Measurements from ENCODE around the gene STEAP1.
A peak's percentile ranks its signal among the peaks of the same experiment; 100 is the strongest.

STEAP1 gene

DNA sequence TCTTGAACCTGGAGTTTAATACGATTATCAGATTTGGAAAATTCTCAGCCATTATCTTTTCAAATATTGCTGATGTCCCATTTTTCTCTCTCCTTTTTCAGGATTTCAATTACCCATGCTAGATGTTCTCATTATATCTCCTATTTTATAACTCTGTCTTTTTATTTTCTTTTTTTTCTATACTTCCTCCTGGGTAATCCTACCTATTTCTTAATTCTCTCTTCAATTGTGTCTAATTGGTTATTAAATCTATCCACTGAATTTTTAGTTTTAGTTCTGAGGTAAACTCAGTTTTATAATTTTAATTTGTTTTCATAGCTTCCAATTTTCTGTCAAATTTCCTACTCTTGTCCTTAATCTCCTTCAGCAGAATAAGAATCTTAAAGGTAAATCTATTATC, 15.6 kb downstream of the STEAP1 start:
- no peaks in the 10 kb centered on the region for H3K79me2 ChIP-seq (ENCODE audit: low read length)
- H3K4me2 ChIP-seq (ENCODE audit: low read length) = no peak overlapping the region
- peaks cover 12% of the 10 kb centered on the region for H3K9me3 ChIP-seq (ENCODE audit: insufficient read depth, low read length)
- no peak overlapping the region for H3K9ac ChIP-seq (ENCODE audit: low read length)
- H3K4me1 ChIP-seq (ENCODE audit: low read length) = peaks cover 14% of the 10 kb centered on the region
- no peaks in the 10 kb centered on the region for H3K27me3 ChIP-seq (ENCODE audit: low read depth, low read length)
- TF ChIP-seq EZH2phosphoT487 (IDR thresholded peaks at IDR 0.05; ENCODE audit: low read depth) = no peak
- TF ChIP-seq, protein P1, sequence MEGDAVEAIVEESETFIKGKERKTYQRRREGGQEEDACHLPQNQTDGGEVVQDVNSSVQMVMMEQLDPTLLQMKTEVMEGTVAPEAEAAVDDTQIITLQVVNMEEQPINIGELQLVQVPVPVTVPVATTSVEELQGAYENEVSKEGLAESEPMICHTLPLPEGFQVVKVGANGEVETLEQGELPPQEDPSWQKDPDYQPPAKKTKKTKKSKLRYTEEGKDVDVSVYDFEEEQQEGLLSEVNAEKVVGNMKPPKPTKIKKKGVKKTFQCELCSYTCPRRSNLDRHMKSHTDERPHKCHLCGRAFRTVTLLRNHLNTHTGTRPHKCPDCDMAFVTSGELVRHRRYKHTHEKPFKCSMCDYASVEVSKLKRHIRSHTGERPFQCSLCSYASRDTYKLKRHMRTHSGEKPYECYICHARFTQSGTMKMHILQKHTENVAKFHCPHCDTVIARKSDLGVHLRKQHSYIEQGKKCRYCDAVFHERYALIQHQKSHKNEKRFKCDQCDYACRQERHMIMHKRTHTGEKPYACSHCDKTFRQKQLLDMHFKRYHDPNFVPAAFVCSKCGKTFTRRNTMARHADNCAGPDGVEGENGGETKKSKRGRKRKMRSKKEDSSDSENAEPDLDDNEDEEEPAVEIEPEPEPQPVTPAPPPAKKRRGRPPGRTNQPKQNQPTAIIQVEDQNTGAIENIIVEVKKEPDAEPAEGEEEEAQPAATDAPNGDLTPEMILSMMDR (IDR thresholded peaks at IDR 0.05; ENCODE audit: low read depth, low read length) = no peak
- no peaks in the 10 kb centered on the region for H4K20me1 ChIP-seq (ENCODE audit: insufficient read depth, low read length)
- H3K36me3 ChIP-seq (replicated peaks; ENCODE audit: low read depth, low read length) = no peaks in the 10 kb centered on the region
- no peak overlapping the region for H2AFZ ChIP-seq (ENCODE audit: low read depth, low read length)
- H3K4me3 ChIP-seq (ENCODE audit: low read length) = no peak overlapping the region
- no peak overlapping the region for H3K27ac ChIP-seq (ENCODE audit: low read length)

DNA sequence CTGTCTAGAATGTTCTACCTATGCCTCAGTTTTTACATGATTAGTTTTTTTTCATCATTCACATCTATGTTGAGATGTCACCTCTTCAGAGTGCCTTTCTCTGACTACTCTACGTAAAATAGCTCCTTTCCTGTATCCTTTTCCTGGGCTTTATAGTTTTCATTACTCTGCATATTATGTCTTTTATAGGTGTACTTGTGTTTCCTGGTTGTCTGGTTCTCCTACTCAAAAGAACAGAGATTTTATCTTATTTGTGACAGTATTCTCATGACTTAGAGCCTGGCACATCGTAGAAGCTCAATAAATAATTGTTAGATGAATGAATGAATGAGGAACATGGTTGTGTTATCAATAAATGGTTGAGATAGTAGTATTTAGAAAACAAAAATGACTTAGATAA, 17.9 kb downstream of the STEAP1 start:
- TF ChIP-seq, protein P1 (IDR thresholded peaks at IDR 0.05; ENCODE audit: low read depth, low read length) = no peak
- TF ChIP-seq EZH2phosphoT487 (IDR thresholded peaks at IDR 0.05; ENCODE audit: low read depth) = no peak
- no peaks in the 10 kb centered on the region for H4K20me1 ChIP-seq (ENCODE audit: insufficient read depth, low read length)
- no peaks in the 10 kb centered on the region for H3K27me3 ChIP-seq (ENCODE audit: low read depth, low read length)
- H3K9ac ChIP-seq (ENCODE audit: low read length) = no peak overlapping the region
- no peaks in the 10 kb centered on the region for H3K79me2 ChIP-seq (ENCODE audit: low read length)
- peaks cover 6% of the 10 kb centered on the region for H3K36me3 ChIP-seq (replicated peaks; ENCODE audit: low read depth, low read length)
- H3K4me1 ChIP-seq (ENCODE audit: low read length) = peaks cover 14% of the 10 kb centered on the region
- no peak overlapping the region for H3K4me3 ChIP-seq (ENCODE audit: low read length)
- no peak overlapping the region for H2AFZ ChIP-seq (ENCODE audit: low read depth, low read length)
- peaks cover 27% of the 10 kb centered on the region for H3K9me3 ChIP-seq (ENCODE audit: insufficient read depth, low read length)
- no peak overlapping the region for H3K4me2 ChIP-seq (ENCODE audit: low read length)
- no peak overlapping the region for H3K27ac ChIP-seq (ENCODE audit: low read length)

DNA sequence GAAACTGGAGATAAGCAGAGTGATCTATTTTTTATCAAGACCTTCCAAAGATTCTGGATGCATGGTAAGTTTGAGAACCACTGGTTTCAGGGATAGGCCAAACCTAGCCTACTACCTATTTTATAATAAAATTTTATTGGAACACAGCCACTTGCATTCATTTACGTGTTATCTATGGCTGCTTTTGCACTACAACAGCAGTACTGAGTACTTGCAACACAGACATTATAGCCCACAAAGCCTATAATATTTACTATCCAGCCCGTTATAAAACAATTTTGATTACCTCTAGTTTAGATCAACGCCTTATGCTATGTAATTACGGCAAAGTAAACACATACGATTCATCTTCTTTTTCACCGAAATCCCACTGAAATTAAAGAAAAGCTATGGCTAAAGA, 18.4 kb downstream of the STEAP1 start:
- no peak for TF ChIP-seq EZH2phosphoT487 (IDR thresholded peaks at IDR 0.05; ENCODE audit: low read depth)
- TF ChIP-seq, protein P1 (IDR thresholded peaks at IDR 0.05; ENCODE audit: low read depth, low read length) = no peak
- peaks cover 6% of the 10 kb centered on the region for H3K36me3 ChIP-seq (replicated peaks; ENCODE audit: low read depth, low read length)
- H3K9me3 ChIP-seq (ENCODE audit: insufficient read depth, low read length) = peaks cover 28% of the 10 kb centered on the region
- peak overlapping the region; percentile 47; the same call in 1 of the 2 replicates for H3K27ac ChIP-seq (ENCODE audit: low read length)
- H3K4me3 ChIP-seq (ENCODE audit: low read length) = peak overlapping the region; percentile 16
- H3K79me2 ChIP-seq (ENCODE audit: low read length) = no peaks in the 10 kb centered on the region
- H2AFZ ChIP-seq (ENCODE audit: low read depth, low read length) = no peak overlapping the region
- H3K27me3 ChIP-seq (ENCODE audit: low read depth, low read length) = no peaks in the 10 kb centered on the region
- H4K20me1 ChIP-seq (ENCODE audit: insufficient read depth, low read length) = no peaks in the 10 kb centered on the region
- H3K9ac ChIP-seq (ENCODE audit: low read length) = 0 out of 2 replicates have a peak overlapping the region, but pooled peaks have one; percentile 3
- H3K4me1 ChIP-seq (ENCODE audit: low read length) = peaks cover 14% of the 10 kb centered on the region
- H3K4me2 ChIP-seq (ENCODE audit: low read length) = peak overlapping the region; percentile 60

DNA sequence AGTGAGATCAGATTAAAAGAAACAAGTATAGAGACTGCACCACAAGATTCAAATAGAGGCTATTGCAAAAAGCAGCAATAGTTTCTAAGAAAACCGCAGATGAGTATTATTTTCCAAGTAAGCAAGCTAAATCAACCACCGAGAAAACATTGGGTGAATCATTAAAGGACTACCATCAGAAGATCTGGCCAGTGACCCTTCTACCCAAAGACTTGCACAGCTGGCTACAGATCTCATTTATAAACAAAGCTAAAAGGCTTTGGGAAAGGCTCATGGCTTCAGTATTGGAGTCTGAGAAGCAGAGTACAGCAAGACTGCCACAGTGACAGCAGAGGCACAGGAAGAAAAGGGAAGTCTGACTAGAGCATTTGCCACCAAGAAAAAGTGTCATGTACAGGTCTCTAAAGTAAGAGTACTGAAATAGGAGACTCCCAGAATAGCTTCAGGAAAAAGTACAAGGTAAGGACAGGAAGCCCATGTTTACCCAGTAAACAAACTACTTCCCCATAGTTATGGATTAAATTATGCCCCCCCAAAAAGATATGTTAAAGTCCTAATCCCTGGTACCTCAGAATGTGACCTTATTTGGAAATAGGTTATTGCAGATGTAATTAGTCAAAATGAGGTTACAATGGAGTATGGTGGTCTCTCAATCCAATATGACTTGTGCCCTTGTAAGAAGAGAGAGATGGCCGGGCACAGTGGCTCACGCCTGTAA, 19.0 kb downstream of the STEAP1 start:
- TF ChIP-seq EZH2phosphoT487 (IDR thresholded peaks at IDR 0.05; ENCODE audit: low read depth) = no peak
- TF ChIP-seq, protein P1 (IDR thresholded peaks at IDR 0.05; ENCODE audit: low read depth, low read length) = no peak
- peak overlapping the region; percentile 6; the same call in 1 of the 2 replicates for H3K9ac ChIP-seq (ENCODE audit: low read length)
- H3K79me2 ChIP-seq (ENCODE audit: low read length) = no peaks in the 10 kb centered on the region
- peaks cover 12% of the 10 kb centered on the region for H3K36me3 ChIP-seq (replicated peaks; ENCODE audit: low read depth, low read length)
- H3K27me3 ChIP-seq (ENCODE audit: low read depth, low read length) = no peaks in the 10 kb centered on the region
- H3K27ac ChIP-seq (ENCODE audit: low read length) = peak overlapping the region; percentile 47
- peaks cover 32% of the 10 kb centered on the region for H3K9me3 ChIP-seq (ENCODE audit: insufficient read depth, low read length)
- H4K20me1 ChIP-seq (ENCODE audit: insufficient read depth, low read length) = no peaks in the 10 kb centered on the region
- peak overlapping the region; percentile 16 for H3K4me3 ChIP-seq (ENCODE audit: low read length)
- H3K4me1 ChIP-seq (ENCODE audit: low read length) = peaks cover 17% of the 10 kb centered on the region
- H2AFZ ChIP-seq (ENCODE audit: low read depth, low read length) = peak overlapping the region; percentile 50
- H3K4me2 ChIP-seq (ENCODE audit: low read length) = peak overlapping the region; percentile 60

All from OCI-LY3 (cell line).